Measurements from ENCODE around the gene TPP1. TPM values are rescaled to one million over a fixed set of nuclear protein-coding genes. Genes with fewer than 3 reads are reported as not detected.

Gene TPP1
- total and polyA plus RNA-seq, 9 of the 15 experiments (the other 6 are each of a cell fraction or from before 2014, with no cell fraction given) = 7.5 to 75.8 (median 15.7) TPM

DNA sequence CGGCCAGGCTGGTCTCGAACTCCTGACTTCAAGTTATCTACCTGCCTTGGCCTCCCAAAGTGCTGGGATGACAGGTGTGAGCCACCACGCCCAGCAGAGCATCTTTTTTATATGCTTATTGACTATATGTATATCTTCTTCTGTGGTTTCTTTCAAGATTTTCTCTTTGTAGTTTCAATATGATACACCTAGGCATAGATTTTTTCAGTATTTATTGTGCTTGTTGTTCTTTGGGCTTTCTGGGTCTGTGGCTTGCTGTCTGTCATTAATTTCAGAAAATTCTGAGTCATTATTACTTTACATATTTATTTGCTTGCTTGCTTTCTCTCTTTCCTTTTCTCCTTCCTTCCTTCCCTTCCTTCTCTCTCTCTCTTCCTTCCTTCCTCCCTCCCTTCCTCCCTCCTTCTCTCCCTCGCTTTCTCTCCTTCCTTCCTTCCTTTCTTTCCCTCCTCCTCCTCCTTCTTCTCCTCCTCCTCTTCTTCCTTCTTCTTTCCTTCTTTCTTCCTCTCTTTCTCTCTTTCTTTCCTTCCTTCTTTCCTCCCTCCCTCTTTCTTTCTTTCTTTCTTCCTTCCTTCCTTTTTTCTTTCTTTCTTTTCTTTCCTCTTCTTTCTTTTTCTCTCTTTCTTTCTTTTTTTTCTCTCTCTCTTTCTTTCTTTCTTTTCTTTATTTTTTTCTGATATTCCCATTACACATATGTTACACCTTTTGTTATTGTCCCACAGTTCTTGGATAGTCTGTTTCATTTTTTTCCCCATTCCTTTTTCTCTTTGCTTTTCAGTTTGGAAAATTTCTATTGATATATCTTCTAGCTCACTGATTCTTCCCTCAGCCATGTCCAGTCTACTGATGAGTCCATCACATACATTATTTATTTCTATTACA, 47.3 kb upstream of the TPP1 start (continued):
- TF ChIP-seq, protein P1, sequence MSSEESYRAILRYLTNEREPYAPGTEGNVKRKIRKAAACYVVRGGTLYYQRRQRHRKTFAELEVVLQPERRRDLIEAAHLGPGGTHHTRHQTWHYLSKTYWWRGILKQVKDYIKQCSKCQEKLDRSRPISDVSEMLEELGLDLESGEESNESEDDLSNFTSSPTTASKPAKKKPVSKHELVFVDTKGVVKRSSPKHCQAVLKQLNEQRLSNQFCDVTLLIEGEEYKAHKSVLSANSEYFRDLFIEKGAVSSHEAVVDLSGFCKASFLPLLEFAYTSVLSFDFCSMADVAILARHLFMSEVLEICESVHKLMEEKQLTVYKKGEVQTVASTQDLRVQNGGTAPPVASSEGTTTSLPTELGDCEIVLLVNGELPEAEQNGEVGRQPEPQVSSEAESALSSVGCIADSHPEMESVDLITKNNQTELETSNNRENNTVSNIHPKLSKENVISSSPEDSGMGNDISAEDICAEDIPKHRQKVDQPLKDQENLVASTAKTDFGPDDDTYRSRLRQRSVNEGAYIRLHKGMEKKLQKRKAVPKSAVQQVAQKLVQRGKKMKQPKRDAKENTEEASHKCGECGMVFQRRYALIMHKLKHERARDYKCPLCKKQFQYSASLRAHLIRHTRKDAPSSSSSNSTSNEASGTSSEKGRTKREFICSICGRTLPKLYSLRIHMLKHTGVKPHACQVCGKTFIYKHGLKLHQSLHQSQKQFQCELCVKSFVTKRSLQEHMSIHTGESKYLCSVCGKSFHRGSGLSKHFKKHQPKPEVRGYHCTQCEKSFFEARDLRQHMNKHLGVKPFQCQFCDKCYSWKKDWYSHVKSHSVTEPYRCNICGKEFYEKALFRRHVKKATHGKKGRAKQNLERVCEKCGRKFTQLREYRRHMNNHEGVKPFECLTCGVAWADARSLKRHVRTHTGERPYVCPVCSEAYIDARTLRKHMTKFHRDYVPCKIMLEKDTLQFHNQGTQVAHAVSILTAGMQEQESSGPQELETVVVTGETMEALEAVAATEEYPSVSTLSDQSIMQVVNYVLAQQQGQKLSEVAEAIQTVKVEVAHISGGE (CRISPR knock-in tag; IDR thresholded peaks at IDR 0.05) = no peak
- TF ChIP-seq GTF2A2 (tag; IDR thresholded peaks at IDR 0.05) (no peak), ZNF134 (CRISPR knock-in tag; conservative IDR thresholded peaks at IDR 0.05) (no peak), CTBP1 (IDR thresholded peaks at IDR 0.05; ENCODE audit: borderline replicate concordance) (no peak)
- TF ChIP-seq, protein P2, sequence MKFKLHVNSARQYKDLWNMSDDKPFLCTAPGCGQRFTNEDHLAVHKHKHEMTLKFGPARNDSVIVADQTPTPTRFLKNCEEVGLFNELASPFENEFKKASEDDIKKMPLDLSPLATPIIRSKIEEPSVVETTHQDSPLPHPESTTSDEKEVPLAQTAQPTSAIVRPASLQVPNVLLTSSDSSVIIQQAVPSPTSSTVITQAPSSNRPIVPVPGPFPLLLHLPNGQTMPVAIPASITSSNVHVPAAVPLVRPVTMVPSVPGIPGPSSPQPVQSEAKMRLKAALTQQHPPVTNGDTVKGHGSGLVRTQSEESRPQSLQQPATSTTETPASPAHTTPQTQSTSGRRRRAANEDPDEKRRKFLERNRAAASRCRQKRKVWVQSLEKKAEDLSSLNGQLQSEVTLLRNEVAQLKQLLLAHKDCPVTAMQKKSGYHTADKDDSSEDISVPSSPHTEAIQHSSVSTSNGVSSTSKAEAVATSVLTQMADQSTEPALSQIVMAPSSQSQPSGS (CRISPR knock-in tag; IDR thresholded peaks at IDR 0.05) = no peak

Measured in K562 (cell line).